Mammary epithelial cell (primary cell): ENCODE results near the gene RAE1.

Experiments
- EZH2 ChIP-seq: IDR thresholded peaks from 2 replicates; pipeline ENCODE4 v1.6.1; 2012; ENCODE audit warnings: low read length, inconsistent platforms, borderline replicate concordance
- TF ChIP-seq, protein P1 (sequence below), 2 donors: IDR thresholded peaks in 1 of 2; conservative IDR thresholded peaks in 1 of 2; 2 replicates each; pipeline ENCODE4 v1.5.1; 2011 to 2012; ENCODE audit warnings: inconsistent platforms in 2 of 2, low read length in 2 of 2, mild to moderate bottlenecking in 2 of 2, control low read depth in 1 of 2, low read depth in 1 of 2; ENCODE audit not compliant: insufficient read depth in 1 of 2; ENCODE audit errors: extremely low read depth in 1 of 2

- no peak for TF ChIP-seq EZH2
- TF ChIP-seq, protein P1, sequence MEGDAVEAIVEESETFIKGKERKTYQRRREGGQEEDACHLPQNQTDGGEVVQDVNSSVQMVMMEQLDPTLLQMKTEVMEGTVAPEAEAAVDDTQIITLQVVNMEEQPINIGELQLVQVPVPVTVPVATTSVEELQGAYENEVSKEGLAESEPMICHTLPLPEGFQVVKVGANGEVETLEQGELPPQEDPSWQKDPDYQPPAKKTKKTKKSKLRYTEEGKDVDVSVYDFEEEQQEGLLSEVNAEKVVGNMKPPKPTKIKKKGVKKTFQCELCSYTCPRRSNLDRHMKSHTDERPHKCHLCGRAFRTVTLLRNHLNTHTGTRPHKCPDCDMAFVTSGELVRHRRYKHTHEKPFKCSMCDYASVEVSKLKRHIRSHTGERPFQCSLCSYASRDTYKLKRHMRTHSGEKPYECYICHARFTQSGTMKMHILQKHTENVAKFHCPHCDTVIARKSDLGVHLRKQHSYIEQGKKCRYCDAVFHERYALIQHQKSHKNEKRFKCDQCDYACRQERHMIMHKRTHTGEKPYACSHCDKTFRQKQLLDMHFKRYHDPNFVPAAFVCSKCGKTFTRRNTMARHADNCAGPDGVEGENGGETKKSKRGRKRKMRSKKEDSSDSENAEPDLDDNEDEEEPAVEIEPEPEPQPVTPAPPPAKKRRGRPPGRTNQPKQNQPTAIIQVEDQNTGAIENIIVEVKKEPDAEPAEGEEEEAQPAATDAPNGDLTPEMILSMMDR (conservative IDR thresholded peaks at IDR 0.05 in 1 of 2, IDR thresholded peaks at IDR 0.05 in 1 of 2; ENCODE audit: extremely low read depth in 1 of 2, insufficient read depth in 1 of 2, low read depth in 1 of 2, low read length in 2 of 2), result no peak
These were observed 25.3 kb upstream of the RAE1 start for GRCh38 chr20:57325632-57326356.
